Right lobe of liver (tissue), 6 donors: ENCODE results near the gene SF3A2. TPM values are rescaled to one million over a fixed set of nuclear protein-coding genes. Genes with fewer than 3 reads are reported as not detected.

Experiments
- ATAC-seq, 4 donors: fragments of 200-7000 bp; cut with Tn5 transposase; one replicate each; pipeline ENCODE4 v1.9.1; 2020; ENCODE audit warnings: mild to moderate bottlenecking in 4 of 4, moderate library complexity in 4 of 4
- DNase-seq, 3 donors: peaks; one replicate each; pipeline ENCODE4 v3.0.0-alpha.2; 2020
- H3K27ac ChIP-seq, 3 donors: fragments of 200-600 bp; one replicate each; pipeline ENCODE4 v1.8.0; 2022
- H3K27me3 ChIP-seq, 2 donors: fragments of 200-600 bp; one replicate each; pipeline ENCODE4 v1.8.0; 2022
- H3K36me3 ChIP-seq, 4 donors: fragments of 200-600 bp; sonication (generic) in 1 of 4; one replicate each; pipeline versions ENCODE4 v1.5.1 to v1.8.0; 2017 to 2022; ENCODE audit warnings: control low read depth in 1 of 4
- H3K4me1 ChIP-seq, 4 donors: fragments of 200-600 bp; sonication (generic) in 1 of 4; one replicate each; pipeline versions ENCODE4 v1.5.1 to v1.8.0; 2017 to 2022; ENCODE audit warnings: control low read depth in 1 of 4
- H3K4me3 ChIP-seq, 3 donors: fragments of 200-600 bp; one replicate each; pipeline ENCODE4 v1.8.0; 2022
- H3K9me3 ChIP-seq, 4 donors: fragments of 200-600 bp; sonication (generic) in 1 of 4; one replicate each; pipeline versions ENCODE4 v1.5.1 to v1.8.0; 2017 to 2022; ENCODE audit warnings: control low read depth in 1 of 4
- POLR2A ChIP-seq: fragments of 450-650 bp; IDR thresholded peaks from one replicate; pipeline ENCODE4 v1.6.1; 2017; ENCODE audit warnings: antibody characterized with exemption, mild to moderate bottlenecking
- WGBS: methylation state at CpG from one replicate; pipeline ENCODE4 v1.1.6; 2018; ENCODE audit warnings: low coverage, low lambda C conversion rate; ENCODE audit not compliant: insufficient coverage; ENCODE audit errors: missing lambda C conversion rate; 5-methylcytosine and 5-hydroxymethylcytosine counted together
- intact Hi-C, 2 donors: fragments of 100-400 bp; cut with DNase I; formaldehyde crosslinking; loops; one replicate each; pipeline versions ENCODE4 v1.11.2 to v1.14.1; 2022
- total RNA-seq, 6 experiments: library from RNA; depleted of rRNA in 2 of 6; stranded (reverse); fragments of >200 nt in 2 of 6; fragmentation: NEBNext Ultra II Directional in 3 of 6; extraction: Animal tissue kit (Norgen Biotek cat#: 25700) in 3 of 6; gene quantifications; one replicate each; pipeline versions ENCODE4 v1.1.0 to v1.2.4, GENCODE V29; 2016 to 2023
- TF ChIP-seq, protein P1 (sequence below), 4 donors: fragments of 200-600 bp in 3 of 4; fragments of 450-650 bp in 1 of 4; IDR thresholded peaks; one replicate each; pipeline versions ENCODE4 v1.5.1 to v1.8.0; 2016 to 2022; ENCODE audit warnings: antibody characterized with exemption in 4 of 4, mild to moderate bottlenecking in 2 of 4
- donor health status: DM: no; HTN: yes; CAD: no.
- donor health status: DM: no; HTN: no; CAD: no.
- donor health status: DM: no; HTN: no; CAD: no.
- donor health status: DM: no; HTN: yes; CAD: no.
- donor health status: DM: no; HTN: yes; CAD: no.

The SF3A2 gene
- total RNA-seq, 6 experiments from 2014 or later, result 14.0 to 22.1 (median 19.1) TPM

DNA sequence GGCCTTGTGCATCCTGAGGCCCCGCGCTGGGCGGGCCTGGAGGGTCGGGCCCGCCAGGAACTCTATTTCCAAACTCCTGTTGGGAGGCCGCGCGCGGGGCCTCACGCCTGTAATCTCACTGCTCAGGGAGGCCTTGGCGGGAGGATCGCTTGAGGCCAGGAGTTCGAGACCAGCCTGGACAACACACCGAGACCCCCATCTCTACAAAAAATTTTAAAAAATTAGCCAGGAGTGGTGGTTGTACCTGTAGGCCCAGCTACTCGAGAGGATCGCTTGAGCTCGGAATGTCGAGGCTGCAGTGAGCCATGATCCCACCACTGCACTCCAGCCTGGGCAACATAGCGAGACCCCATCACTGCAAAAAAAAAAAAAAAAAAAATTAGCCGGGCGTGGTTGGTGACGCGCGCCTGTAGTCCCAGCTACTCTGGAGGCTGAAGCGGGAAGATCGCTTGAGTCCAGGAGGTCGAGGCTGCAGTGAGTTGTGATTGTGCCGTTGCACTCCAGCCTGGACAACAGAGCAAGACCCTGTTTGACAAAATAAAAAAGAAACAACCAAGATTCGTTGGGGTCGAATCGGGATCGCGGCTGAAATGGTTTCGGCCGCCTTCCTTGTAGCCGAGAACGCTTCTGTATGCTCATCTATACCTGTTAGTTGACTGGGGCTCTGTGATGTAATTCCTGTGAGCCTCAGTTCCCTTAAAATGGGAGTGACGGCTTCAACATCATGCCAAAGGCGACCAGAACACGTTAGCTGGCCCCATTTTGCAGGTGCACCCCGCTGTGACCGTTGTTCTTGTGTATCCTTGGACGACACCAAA is 636 bp downstream of the SF3A2 start:
- H3K27me3 ChIP-seq, result no peaks in the 10 kb centered on the region
- ATAC-seq, result no peak
- no peaks in the 10 kb centered on the region for H3K9me3 ChIP-seq
- peaks cover 0 to 1% (median 0%) of the 10 kb centered on the region in 4 donors for H3K36me3 ChIP-seq
- intact Hi-C loops, result loop anchor here (5.0 to 10.0 kb wide), 2 partner anchors 35 to 78 kb away; no protein-coding TSS in a partner anchor
- peak overlapping the region; percentile 77 to 99 (median 97) for H3K4me3 ChIP-seq
- WGBS, result 24% methylated on average over 26 of the region's 43 CpGs
- TF ChIP-seq, protein P1, sequence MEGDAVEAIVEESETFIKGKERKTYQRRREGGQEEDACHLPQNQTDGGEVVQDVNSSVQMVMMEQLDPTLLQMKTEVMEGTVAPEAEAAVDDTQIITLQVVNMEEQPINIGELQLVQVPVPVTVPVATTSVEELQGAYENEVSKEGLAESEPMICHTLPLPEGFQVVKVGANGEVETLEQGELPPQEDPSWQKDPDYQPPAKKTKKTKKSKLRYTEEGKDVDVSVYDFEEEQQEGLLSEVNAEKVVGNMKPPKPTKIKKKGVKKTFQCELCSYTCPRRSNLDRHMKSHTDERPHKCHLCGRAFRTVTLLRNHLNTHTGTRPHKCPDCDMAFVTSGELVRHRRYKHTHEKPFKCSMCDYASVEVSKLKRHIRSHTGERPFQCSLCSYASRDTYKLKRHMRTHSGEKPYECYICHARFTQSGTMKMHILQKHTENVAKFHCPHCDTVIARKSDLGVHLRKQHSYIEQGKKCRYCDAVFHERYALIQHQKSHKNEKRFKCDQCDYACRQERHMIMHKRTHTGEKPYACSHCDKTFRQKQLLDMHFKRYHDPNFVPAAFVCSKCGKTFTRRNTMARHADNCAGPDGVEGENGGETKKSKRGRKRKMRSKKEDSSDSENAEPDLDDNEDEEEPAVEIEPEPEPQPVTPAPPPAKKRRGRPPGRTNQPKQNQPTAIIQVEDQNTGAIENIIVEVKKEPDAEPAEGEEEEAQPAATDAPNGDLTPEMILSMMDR (IDR thresholded peaks at IDR 0.05), result no peak
- TF ChIP-seq POLR2A, result no peak
- H3K27ac ChIP-seq, result peak overlapping the region; percentile 93 to 99 (median 99)
- H3K4me1 ChIP-seq, result peaks cover 0 to 54% (median 16%) of the 10 kb centered on the region in 4 donors
- no peak for DNase-seq

- Histone ChIP-seq H3K27me3 (no peaks in the 10 kb centered on the region), H3K36me3 (peaks cover 0 to 1% (median 0%) of the 10 kb centered on the region in 4 donors), H3K4me1 (peaks cover 0 to 55% (median 16%) of the 10 kb centered on the region in 4 donors), H3K9me3 (no peaks in the 10 kb centered on the region), H3K4me3 (peak overlapping the region; percentile 77 to 99 (median 97)), H3K27ac (no peak overlapping the region)
- ATAC-seq (no peak), DNase-seq (no peak)
- WGBS, result 53% methylated on average over 5 of the region's 6 CpGs
- intact Hi-C loops, result loop anchor here (5.0 to 10.0 kb wide), 2 partner anchors 34 to 77 kb away; no protein-coding TSS in a partner anchor
- TF ChIP-seq, protein P1 (IDR thresholded peaks at IDR 0.05), result no peak
- no peak for TF ChIP-seq POLR2A
Measured at GRCh38 chr19:2237869-2238153, 1.2 kb downstream of the SF3A2 start.

GRCh38 chr19:2239173-2239572 is 2.5 kb downstream of the SF3A2 start:
- 45% methylated on average over 7 of the region's 10 CpGs for WGBS
- Histone ChIP-seq H3K27ac (no peak overlapping the region), H3K36me3 (peaks cover 0 to 11% (median 3%) of the 10 kb centered on the region in 4 donors), H3K4me1 (peaks cover 0 to 55% (median 16%) of the 10 kb centered on the region in 4 donors), H3K4me3 (no peak overlapping the region), H3K9me3 (no peaks in the 10 kb centered on the region), H3K27me3 (no peaks in the 10 kb centered on the region)
- intact Hi-C loops, result loop anchor here (5.0 to 10.0 kb wide), 2 partner anchors 33 to 76 kb away; no protein-coding TSS in a partner anchor
- no peak for TF ChIP-seq POLR2A
- TF ChIP-seq, protein P1 (IDR thresholded peaks at IDR 0.05), result no peak
- ATAC-seq, result no peak
- no peak for DNase-seq

DNA sequence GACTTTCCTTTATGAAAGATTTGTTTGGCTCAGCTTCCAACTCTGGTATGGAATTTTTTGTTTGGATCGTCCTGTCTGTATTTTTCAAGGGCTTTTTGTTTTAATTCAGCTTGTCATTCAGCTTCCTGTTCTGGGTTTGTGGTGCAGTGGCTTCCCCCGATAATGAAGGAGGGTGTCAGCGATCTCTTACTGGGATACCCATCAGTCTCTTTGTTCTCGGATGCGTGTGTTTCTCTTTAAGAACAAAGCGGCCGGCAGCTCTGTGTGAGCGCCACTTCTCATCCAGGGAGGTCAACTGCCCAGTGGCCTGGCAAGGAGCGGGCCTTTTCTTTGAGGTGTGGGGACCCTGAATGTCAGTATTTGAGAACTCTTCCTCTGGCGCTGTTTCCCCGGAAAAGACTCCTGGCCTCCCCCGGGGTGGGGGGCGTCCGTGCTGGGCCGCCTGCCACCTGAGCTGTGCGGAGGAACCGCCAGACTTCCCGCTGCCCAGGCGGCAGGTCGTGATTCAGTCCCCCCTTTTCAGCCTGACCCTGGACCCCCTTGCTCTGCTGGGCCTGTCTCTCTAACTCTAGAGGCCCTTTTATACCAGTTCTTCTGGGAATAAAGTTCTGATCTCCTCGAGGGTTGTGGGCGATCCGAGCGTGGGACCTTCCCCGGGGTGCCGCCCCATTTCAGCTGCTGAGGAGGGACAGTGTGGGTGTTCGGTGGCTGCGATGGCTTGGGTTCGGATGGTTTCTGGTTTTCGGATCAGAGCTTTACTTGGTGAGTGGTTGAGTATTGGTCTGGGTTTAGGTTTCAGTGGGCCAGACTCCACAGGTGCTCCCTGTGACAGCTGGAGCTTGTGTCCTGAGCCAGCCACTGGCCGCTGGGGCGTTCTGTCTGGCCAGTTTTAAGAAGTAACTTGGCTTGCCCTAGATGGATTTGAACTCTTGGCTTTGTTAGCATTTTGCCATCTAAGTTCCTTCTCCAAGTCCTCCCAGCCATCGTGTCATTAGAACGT is 3.4 kb downstream of the SF3A2 start:
- H3K36me3 ChIP-seq, result peaks cover 6 to 20% (median 9%) of the 10 kb centered on the region in 4 donors
- ATAC-seq (no peak), DNase-seq (no peak)
- no peaks in the 10 kb centered on the region for H3K27me3 ChIP-seq
- peak overlapping the region in 2 of 3 donors; percentile 15 to 26 for H3K27ac ChIP-seq
- H3K4me1 ChIP-seq, result peaks cover 0 to 51% (median 16%) of the 10 kb centered on the region in 4 donors
- WGBS, result 53% methylated on average over 20 of the region's 34 CpGs
- intact Hi-C loops, result loop anchor here (5.0 to 10.0 kb wide), 2 partner anchors 32 to 75 kb away; no protein-coding TSS in a partner anchor
- no peaks in the 10 kb centered on the region for H3K9me3 ChIP-seq
- H3K4me3 ChIP-seq, result peak overlapping the region in 2 of 3 donors; percentile 11 to 15
- TF ChIP-seq, protein P1 (IDR thresholded peaks at IDR 0.05), result no peak
- no peak for TF ChIP-seq POLR2A
